ENCODE measurements around the gene KNOP1.

The KNOP1 gene

DNA sequence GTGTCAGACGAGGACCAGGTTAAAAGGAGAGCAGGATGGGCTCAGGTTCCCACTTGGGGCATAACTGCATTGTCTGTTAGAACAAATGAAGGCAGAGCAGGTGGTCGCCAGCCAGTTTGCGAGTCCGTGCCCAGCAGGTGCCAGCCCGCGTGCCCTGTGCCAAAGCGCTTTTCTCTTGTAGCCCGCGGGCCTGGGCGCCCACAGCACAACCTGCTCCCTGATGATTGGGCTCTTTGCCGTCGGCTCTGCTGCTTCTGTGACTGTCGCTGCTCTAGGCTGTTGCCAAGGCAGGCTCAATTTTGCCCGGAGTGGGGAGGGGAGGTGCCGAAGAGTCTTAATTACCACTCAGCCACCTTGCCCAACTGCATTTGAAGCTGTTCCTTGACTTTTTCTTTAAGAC lies 21.1 kb downstream of the KNOP1 start:
- ATAC-seq = no peak
- TF ChIP-seq ESRRG (CRISPR knock-in tag; IDR thresholded peaks at IDR 0.05) (no peak), GLIS3 (CRISPR knock-in tag; IDR thresholded peaks at IDR 0.05) (no peak), ZNF565 (CRISPR knock-in tag; conservative IDR thresholded peaks at IDR 0.05; ENCODE audit: low read depth) (no peak), OSR1 (CRISPR knock-in tag; IDR thresholded peaks at IDR 0.05) (no peak), CSDC2 (CRISPR knock-in tag; IDR thresholded peaks at IDR 0.05) (no peak)
- TF ChIP-seq, protein P1, sequence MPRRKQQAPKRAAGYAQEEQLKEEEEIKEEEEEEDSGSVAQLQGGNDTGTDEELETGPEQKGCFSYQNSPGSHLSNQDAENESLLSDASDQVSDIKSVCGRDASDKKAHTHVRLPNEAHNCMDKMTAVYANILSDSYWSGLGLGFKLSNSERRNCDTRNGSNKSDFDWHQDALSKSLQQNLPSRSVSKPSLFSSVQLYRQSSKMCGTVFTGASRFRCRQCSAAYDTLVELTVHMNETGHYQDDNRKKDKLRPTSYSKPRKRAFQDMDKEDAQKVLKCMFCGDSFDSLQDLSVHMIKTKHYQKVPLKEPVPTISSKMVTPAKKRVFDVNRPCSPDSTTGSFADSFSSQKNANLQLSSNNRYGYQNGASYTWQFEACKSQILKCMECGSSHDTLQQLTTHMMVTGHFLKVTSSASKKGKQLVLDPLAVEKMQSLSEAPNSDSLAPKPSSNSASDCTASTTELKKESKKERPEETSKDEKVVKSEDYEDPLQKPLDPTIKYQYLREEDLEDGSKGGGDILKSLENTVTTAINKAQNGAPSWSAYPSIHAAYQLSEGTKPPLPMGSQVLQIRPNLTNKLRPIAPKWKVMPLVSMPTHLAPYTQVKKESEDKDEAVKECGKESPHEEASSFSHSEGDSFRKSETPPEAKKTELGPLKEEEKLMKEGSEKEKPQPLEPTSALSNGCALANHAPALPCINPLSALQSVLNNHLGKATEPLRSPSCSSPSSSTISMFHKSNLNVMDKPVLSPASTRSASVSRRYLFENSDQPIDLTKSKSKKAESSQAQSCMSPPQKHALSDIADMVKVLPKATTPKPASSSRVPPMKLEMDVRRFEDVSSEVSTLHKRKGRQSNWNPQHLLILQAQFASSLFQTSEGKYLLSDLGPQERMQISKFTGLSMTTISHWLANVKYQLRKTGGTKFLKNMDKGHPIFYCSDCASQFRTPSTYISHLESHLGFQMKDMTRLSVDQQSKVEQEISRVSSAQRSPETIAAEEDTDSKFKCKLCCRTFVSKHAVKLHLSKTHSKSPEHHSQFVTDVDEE (CRISPR knock-in tag; IDR thresholded peaks at IDR 0.05) = no peak
- TF ChIP-seq, protein P2, sequence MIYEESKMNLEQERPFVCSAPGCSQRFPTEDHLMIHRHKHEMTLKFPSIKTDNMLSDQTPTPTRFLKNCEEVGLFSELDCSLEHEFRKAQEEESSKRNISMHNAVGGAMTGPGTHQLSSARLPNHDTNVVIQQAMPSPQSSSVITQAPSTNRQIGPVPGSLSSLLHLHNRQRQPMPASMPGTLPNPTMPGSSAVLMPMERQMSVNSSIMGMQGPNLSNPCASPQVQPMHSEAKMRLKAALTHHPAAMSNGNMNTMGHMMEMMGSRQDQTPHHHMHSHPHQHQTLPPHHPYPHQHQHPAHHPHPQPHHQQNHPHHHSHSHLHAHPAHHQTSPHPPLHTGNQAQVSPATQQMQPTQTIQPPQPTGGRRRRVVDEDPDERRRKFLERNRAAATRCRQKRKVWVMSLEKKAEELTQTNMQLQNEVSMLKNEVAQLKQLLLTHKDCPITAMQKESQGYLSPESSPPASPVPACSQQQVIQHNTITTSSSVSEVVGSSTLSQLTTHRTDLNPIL (CRISPR knock-in tag; IDR thresholded peaks at IDR 0.05; ENCODE audit: low read depth) = no peak

DNA sequence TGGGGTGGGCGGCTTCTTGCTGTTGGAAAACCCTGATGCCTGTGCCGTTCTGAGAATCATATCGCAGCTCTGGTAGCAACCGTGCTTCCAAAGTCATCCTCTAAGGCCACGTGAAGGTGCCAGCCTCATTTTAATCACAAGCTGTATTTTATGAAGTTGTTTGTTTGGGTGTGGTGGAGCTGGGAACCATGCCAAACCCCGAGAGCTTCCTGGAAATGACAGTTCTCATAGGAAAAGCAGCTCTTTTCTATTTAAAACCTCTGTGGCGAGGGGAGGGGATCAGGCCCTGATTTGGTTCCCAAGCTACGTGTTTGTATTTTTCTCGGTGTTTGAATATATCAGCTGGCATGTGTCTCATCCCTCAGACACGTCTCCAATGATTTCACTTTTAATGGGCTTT lies 21.7 kb downstream of the KNOP1 start:
- TF ChIP-seq ZC3H10 (CRISPR knock-in tag; IDR thresholded peaks at IDR 0.05) = no peak
- TF ChIP-seq ZFP3 (CRISPR knock-in tag; IDR thresholded peaks at IDR 0.05) = no peak
- TF ChIP-seq SNAI2 (CRISPR knock-in tag; IDR thresholded peaks at IDR 0.05) = no peak
- TF ChIP-seq ZFP30 (CRISPR knock-in tag; IDR thresholded peaks at IDR 0.05) = no peak
- TF ChIP-seq TCF4 (CRISPR knock-in tag; IDR thresholded peaks at IDR 0.05; ENCODE audit: borderline replicate concordance) = no peak
- no peak for TF ChIP-seq ESRRG (CRISPR knock-in tag; IDR thresholded peaks at IDR 0.05)
- TF ChIP-seq, protein P3, sequence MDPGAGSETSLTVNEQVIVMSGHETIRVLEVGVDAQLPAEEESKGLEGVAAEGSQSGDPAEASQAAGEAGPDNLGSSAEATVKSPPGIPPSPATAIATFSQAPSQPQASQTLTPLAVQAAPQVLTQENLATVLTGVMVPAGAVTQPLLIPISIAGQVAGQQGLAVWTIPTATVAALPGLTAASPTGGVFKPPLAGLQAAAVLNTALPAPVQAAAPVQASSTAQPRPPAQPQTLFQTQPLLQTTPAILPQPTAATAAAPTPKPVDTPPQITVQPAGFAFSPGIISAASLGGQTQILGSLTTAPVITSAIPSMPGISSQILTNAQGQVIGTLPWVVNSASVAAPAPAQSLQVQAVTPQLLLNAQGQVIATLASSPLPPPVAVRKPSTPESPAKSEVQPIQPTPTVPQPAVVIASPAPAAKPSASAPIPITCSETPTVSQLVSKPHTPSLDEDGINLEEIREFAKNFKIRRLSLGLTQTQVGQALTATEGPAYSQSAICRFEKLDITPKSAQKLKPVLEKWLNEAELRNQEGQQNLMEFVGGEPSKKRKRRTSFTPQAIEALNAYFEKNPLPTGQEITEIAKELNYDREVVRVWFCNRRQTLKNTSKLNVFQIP (CRISPR knock-in tag; IDR thresholded peaks at IDR 0.05; ENCODE audit: borderline replicate concordance, low read depth) = no peak
- TF ChIP-seq OSR1 (CRISPR knock-in tag; IDR thresholded peaks at IDR 0.05) = no peak
- TF ChIP-seq GLIS3 (CRISPR knock-in tag; IDR thresholded peaks at IDR 0.05) = no peak
- TF ChIP-seq ARNTL (CRISPR knock-in tag; IDR thresholded peaks at IDR 0.05; ENCODE audit: borderline replicate concordance, low read depth) = no peak
- TF ChIP-seq ZNF565 (CRISPR knock-in tag; conservative IDR thresholded peaks at IDR 0.05; ENCODE audit: low read depth) = no peak
- TF ChIP-seq RARB (CRISPR knock-in tag; IDR thresholded peaks at IDR 0.05) = no peak
- no peak for TF ChIP-seq ISL1 (CRISPR knock-in tag; IDR thresholded peaks at IDR 0.05)
- TF ChIP-seq PPARA (CRISPR knock-in tag; IDR thresholded peaks at IDR 0.05; ENCODE audit: borderline replicate concordance) = no peak
- TF ChIP-seq ZNF70 (CRISPR knock-in tag; IDR thresholded peaks at IDR 0.05) = no peak
- no peak for TF ChIP-seq CSDC2 (CRISPR knock-in tag; IDR thresholded peaks at IDR 0.05)
- TF ChIP-seq, protein P4, sequence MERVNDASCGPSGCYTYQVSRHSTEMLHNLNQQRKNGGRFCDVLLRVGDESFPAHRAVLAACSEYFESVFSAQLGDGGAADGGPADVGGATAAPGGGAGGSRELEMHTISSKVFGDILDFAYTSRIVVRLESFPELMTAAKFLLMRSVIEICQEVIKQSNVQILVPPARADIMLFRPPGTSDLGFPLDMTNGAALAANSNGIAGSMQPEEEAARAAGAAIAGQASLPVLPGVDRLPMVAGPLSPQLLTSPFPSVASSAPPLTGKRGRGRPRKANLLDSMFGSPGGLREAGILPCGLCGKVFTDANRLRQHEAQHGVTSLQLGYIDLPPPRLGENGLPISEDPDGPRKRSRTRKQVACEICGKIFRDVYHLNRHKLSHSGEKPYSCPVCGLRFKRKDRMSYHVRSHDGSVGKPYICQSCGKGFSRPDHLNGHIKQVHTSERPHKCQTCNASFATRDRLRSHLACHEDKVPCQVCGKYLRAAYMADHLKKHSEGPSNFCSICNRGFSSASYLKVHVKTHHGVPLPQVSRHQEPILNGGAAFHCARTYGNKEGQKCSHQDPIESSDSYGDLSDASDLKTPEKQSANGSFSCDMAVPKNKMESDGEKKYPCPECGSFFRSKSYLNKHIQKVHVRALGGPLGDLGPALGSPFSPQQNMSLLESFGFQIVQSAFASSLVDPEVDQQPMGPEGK (CRISPR knock-in tag; IDR thresholded peaks at IDR 0.05; ENCODE audit: borderline replicate concordance) = no peak
- TF ChIP-seq BACH2 (CRISPR knock-in tag; IDR thresholded peaks at IDR 0.05; ENCODE audit: borderline replicate concordance) = no peak
- ATAC-seq = peak; percentile 13

DNA sequence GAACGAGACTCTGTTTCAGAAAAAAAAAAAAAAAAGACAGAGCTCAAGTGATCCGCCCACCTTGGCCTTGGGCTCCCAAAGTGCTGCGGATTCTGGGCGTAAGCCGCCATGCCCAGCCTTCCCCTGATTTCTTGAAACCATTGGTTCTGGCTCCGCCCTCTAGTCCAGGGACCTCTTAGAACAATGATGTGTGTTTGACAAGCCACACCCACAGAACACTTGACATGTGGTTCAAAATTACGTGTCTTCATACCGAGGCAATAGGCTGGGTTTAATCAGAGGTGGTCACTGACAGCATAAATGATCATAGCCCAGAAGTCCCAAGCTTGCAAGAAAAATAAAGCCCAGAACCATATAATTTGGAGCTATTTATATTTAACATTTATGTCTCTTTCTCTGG lies 23.0 kb downstream of the KNOP1 start:
- ATAC-seq = no peak
- TF ChIP-seq TOX (CRISPR knock-in tag; IDR thresholded peaks at IDR 0.05; ENCODE audit: borderline replicate concordance) (no peak), BACH2 (CRISPR knock-in tag; IDR thresholded peaks at IDR 0.05; ENCODE audit: borderline replicate concordance) (no peak)
- TF ChIP-seq, protein P4 (CRISPR knock-in tag; IDR thresholded peaks at IDR 0.05; ENCODE audit: borderline replicate concordance) = no peak
- TF ChIP-seq, protein P2 (CRISPR knock-in tag; IDR thresholded peaks at IDR 0.05; ENCODE audit: low read depth) = no peak

Measured in SK-N-SH treated with all-trans-retinoic acid at 6 μM for 48 hours (cell line).